Brain microvascular endothelial cell (primary cell): ENCODE measurements around the gene OTX2.

Experiments used
- DNase-seq: peaks from one replicate; pipeline ENCODE4 v3.0.0-alpha.2; 2020
- H3K27ac ChIP-seq: fragments of 250-450 bp; sonication (Bioruptor Pico); 2 replicates; pipeline ENCODE4 v1.5.1; 2020; ENCODE audit warnings: mild to moderate bottlenecking, moderate library complexity
- H3K27me3 ChIP-seq: fragments of 250-450 bp; sonication (Bioruptor Pico); replicated peaks from 2 replicates; pipeline ENCODE4 v1.5.1; 2020; ENCODE audit warnings: mild to moderate bottlenecking
- H3K36me3 ChIP-seq: fragments of 250-450 bp; sonication (Bioruptor Pico); replicated peaks from 2 replicates; pipeline ENCODE4 v1.5.1; 2020; ENCODE audit warnings: mild to moderate bottlenecking
- H3K4me3 ChIP-seq: 2 replicates; pipeline ENCODE4 v1.5.1; 2011; ENCODE audit warnings: low read depth, mild to moderate bottlenecking, control low read depth, low read length, moderate library complexity
- CTCF ChIP-seq: IDR thresholded peaks from 2 replicates; pipeline ENCODE4 v1.5.1; 2011; ENCODE audit warnings: low read depth, mild to moderate bottlenecking, moderate library complexity, low read length, control low read depth, inconsistent platforms; ENCODE audit errors: missing control alignments
- in situ Hi-C: cut with HindIII; loops from 2 replicates; pipeline ENCODE4 v1.10.0; 2017; ENCODE audit warnings: low sequenced_read_pairs, low pct_ligation_motif_present

The OTX2 gene

GRCh38 chr14:56826214-56826613 is 15.9 kb upstream of the OTX2 start:
- H3K27me3 ChIP-seq = no peaks in the 10 kb centered on the region
- in situ Hi-C loops = no loop called here
- H3K27ac ChIP-seq = no peak overlapping the region
- no peaks in the 10 kb centered on the region for H3K36me3 ChIP-seq
- TF ChIP-seq CTCF = no peak
- DNase-seq = no peak
- H3K4me3 ChIP-seq = no peak overlapping the region

GRCh38 chr14:56821805-56822610 is 11.7 kb upstream of the OTX2 start:
- in situ Hi-C loops = no loop called here

GRCh38 chr14:56821177-56821576 is 10.9 kb upstream of the OTX2 start:
- no peak for TF ChIP-seq CTCF
- Histone ChIP-seq H3K36me3 (no peaks in the 10 kb centered on the region), H3K27me3 (peaks cover 16% of the 10 kb centered on the region), H3K27ac (no peak overlapping the region), H3K4me3 (no peak overlapping the region)
- no peak for DNase-seq
- in situ Hi-C loops = no loop called here

More at GRCh38 chr14:56821805-56822610, 11.7 kb upstream of the OTX2 start:
- no peak for DNase-seq
- H3K27ac ChIP-seq = no peak overlapping the region
- H3K36me3 ChIP-seq = no peaks in the 10 kb centered on the region
- peaks cover 8% of the 10 kb centered on the region for H3K27me3 ChIP-seq
- TF ChIP-seq CTCF = no peak
- no peak overlapping the region for H3K4me3 ChIP-seq

GRCh38 chr14:56817396-56817921 is 7.2 kb upstream of the OTX2 start:
- H3K36me3 ChIP-seq = no peaks in the 10 kb centered on the region
- TF ChIP-seq CTCF = no peak
- no peak overlapping the region for H3K4me3 ChIP-seq
- peaks cover 45% of the 10 kb centered on the region for H3K27me3 ChIP-seq
- no peak for DNase-seq
- H3K27ac ChIP-seq = no peak overlapping the region
- in situ Hi-C loops = no loop called here

GRCh38 chr14:56816574-56817391 is 6.5 kb upstream of the OTX2 start:
- Histone ChIP-seq H3K36me3 (no peaks in the 10 kb centered on the region), H3K27me3 (peaks cover 52% of the 10 kb centered on the region), H3K4me3 (no peak overlapping the region), H3K27ac (no peak overlapping the region)
- DNase-seq = no peak
- in situ Hi-C loops = no loop called here
- no peak for TF ChIP-seq CTCF
